ENCODE results near the gene KRT13.

DNA sequence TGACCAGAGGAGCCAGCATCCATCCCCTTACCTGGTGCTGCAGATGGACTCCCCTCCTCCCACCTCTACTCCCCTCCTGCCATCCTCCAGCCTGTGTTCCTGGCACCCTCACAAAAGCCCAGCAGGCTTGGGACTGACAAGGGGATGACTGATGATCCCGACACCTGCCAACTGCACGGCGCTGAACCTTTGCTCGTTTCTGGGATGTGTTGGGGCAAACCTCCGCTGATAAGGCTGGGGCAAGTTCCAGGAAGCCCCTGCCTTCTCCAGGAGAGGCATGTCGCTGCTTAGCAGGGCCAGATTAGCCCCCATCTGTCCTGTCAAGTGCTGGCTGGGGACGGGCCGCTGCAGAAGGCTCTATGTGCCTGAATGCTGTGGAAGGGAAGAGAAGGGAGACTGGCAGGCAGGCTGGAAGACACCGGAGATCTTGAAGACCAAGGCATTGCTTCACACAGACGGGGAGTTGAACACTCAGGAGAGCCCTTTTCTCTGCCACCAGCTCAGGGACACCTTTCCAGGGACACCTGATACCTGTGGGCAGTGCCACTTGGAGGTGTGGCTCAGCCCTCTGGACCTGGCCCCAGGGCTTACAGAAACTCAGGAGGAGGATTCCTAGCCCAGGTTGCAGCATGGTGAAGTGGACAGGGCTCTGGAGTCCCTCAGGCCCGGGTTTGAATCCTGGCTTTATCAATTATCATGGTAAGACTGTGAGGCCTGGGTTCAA, 14.3 kb upstream of the KRT13 start:
- TF ChIP-seq RAD21 (IDR thresholded peaks at IDR 0.05) = no peak
- TF ChIP-seq, protein P1, sequence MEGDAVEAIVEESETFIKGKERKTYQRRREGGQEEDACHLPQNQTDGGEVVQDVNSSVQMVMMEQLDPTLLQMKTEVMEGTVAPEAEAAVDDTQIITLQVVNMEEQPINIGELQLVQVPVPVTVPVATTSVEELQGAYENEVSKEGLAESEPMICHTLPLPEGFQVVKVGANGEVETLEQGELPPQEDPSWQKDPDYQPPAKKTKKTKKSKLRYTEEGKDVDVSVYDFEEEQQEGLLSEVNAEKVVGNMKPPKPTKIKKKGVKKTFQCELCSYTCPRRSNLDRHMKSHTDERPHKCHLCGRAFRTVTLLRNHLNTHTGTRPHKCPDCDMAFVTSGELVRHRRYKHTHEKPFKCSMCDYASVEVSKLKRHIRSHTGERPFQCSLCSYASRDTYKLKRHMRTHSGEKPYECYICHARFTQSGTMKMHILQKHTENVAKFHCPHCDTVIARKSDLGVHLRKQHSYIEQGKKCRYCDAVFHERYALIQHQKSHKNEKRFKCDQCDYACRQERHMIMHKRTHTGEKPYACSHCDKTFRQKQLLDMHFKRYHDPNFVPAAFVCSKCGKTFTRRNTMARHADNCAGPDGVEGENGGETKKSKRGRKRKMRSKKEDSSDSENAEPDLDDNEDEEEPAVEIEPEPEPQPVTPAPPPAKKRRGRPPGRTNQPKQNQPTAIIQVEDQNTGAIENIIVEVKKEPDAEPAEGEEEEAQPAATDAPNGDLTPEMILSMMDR (IDR thresholded peaks at IDR 0.05; ENCODE audit: low read depth, low read length, missing input control) = no peak
- TF ChIP-seq, protein P2, sequence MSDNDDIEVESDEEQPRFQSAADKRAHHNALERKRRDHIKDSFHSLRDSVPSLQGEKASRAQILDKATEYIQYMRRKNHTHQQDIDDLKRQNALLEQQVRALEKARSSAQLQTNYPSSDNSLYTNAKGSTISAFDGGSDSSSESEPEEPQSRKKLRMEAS (IDR thresholded peaks at IDR 0.05) = no peak
- TF ChIP-seq NR2F2 (IDR thresholded peaks at IDR 0.05) = no peak
- TF ChIP-seq FOXA1 (IDR thresholded peaks at IDR 0.05) = no peak
- TF ChIP-seq HNF4G (IDR thresholded peaks at IDR 0.05) = no peak
- no peak for TF ChIP-seq EGR1 (IDR thresholded peaks at IDR 0.05; ENCODE audit: low read depth in 2 of 2)
- no peak for TF ChIP-seq JUND (IDR thresholded peaks at IDR 0.05)
- TF ChIP-seq, protein P3, sequence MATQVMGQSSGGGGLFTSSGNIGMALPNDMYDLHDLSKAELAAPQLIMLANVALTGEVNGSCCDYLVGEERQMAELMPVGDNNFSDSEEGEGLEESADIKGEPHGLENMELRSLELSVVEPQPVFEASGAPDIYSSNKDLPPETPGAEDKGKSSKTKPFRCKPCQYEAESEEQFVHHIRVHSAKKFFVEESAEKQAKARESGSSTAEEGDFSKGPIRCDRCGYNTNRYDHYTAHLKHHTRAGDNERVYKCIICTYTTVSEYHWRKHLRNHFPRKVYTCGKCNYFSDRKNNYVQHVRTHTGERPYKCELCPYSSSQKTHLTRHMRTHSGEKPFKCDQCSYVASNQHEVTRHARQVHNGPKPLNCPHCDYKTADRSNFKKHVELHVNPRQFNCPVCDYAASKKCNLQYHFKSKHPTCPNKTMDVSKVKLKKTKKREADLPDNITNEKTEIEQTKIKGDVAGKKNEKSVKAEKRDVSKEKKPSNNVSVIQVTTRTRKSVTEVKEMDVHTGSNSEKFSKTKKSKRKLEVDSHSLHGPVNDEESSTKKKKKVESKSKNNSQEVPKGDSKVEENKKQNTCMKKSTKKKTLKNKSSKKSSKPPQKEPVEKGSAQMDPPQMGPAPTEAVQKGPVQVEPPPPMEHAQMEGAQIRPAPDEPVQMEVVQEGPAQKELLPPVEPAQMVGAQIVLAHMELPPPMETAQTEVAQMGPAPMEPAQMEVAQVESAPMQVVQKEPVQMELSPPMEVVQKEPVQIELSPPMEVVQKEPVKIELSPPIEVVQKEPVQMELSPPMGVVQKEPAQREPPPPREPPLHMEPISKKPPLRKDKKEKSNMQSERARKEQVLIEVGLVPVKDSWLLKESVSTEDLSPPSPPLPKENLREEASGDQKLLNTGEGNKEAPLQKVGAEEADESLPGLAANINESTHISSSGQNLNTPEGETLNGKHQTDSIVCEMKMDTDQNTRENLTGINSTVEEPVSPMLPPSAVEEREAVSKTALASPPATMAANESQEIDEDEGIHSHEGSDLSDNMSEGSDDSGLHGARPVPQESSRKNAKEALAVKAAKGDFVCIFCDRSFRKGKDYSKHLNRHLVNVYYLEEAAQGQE (IDR thresholded peaks at IDR 0.05) = no peak
- TF ChIP-seq, protein P4, sequence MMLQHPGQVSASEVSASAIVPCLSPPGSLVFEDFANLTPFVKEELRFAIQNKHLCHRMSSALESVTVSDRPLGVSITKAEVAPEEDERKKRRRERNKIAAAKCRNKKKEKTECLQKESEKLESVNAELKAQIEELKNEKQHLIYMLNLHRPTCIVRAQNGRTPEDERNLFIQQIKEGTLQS (IDR thresholded peaks at IDR 0.05) = no peak
- TF ChIP-seq SP1 (IDR thresholded peaks at IDR 0.05) = no peak
- TF ChIP-seq TAF1 (conservative IDR thresholded peaks at IDR 0.05) = no peak
- TF ChIP-seq HNF4A (conservative IDR thresholded peaks at IDR 0.05) = no peak
